ENCODE data around the gene CYP3A5. TPM values are rescaled to one million over a fixed set of nuclear protein-coding genes. Genes with fewer than 3 reads are reported as not detected.

The CYP3A5 gene
- total and polyA plus RNA-seq, 2 of the 13 experiments (the other 11 are each of a cell fraction or from before 2014, with no cell fraction given), result 5.7 to 9.3 TPM

DNA sequence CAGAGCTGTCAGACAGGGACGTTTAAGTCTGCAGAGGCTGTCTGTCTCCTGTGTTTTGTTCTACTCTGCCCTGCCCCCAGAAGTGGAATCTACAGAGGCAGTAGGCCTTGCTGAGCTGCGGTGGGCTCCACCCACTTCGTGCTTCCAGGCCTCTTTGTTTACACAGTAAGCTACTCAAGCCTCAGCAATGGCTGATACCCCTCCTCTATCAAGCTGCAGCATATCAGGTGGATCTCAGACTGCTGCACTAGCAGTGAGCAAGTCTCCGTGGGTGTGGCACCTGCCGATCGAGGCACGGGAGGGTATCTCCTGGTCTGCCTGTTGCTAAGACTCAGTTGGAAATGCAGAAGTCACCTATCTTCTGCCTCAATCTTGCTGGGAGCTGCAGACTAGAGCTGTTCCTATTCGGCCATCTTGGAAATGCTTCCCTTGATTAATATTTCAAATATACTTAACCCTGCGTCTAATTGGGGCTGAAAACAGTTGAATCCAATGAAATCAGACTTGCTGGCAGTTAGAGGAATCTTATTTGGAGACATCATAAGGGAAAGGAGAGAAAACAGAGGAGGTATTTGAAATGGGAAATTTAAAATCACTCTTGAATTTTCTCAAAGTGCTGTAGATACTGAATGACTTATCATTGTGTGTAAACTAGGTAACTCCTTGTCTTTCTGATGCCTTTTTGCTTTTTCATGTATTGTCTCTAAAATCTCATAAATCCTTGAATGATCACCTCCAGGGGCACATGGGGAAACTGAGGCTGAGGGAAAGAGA is 13.8 kb upstream of the CYP3A5 start (continued):
- no peak for TF ChIP-seq NR2F1 (CRISPR knock-in tag; IDR thresholded peaks at IDR 0.05)
- no peak for TF ChIP-seq LCORL (IDR thresholded peaks at IDR 0.05)
- TF ChIP-seq LCORL (CRISPR knock-in tag; IDR thresholded peaks at IDR 0.05), result peak; percentile 48; the same call in 1 of the 2 replicates
- no peak for TF ChIP-seq PLRG1 (conservative IDR thresholded peaks at IDR 0.05)
- TF ChIP-seq, protein P1, sequence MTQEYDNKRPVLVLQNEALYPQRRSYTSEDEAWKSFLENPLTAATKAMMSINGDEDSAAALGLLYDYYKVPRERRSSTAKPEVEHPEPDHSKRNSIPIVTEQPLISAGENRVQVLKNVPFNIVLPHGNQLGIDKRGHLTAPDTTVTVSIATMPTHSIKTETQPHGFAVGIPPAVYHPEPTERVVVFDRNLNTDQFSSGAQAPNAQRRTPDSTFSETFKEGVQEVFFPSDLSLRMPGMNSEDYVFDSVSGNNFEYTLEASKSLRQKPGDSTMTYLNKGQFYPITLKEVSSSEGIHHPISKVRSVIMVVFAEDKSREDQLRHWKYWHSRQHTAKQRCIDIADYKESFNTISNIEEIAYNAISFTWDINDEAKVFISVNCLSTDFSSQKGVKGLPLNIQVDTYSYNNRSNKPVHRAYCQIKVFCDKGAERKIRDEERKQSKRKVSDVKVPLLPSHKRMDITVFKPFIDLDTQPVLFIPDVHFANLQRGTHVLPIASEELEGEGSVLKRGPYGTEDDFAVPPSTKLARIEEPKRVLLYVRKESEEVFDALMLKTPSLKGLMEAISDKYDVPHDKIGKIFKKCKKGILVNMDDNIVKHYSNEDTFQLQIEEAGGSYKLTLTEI (CRISPR knock-in tag; conservative IDR thresholded peaks at IDR 0.05), result no peak
- TF ChIP-seq SMARCE1 (IDR thresholded peaks at IDR 0.05; ENCODE audit: borderline replicate concordance), result no peak
- no peak for TF ChIP-seq SMAD1 (CRISPR knock-in tag; IDR thresholded peaks at IDR 0.05; ENCODE audit: borderline replicate concordance, low read depth)
- peak; percentile 74 for TF ChIP-seq POLR2AphosphoS5 (IDR thresholded peaks at IDR 0.05; ENCODE audit: low read depth, low read length)
- TF ChIP-seq ZNF720 (CRISPR knock-in tag; IDR thresholded peaks at IDR 0.05), result no peak
- no peak for TF ChIP-seq IRX3 (CRISPR knock-in tag; IDR thresholded peaks at IDR 0.05; ENCODE audit: borderline replicate concordance, low read depth)
- TF ChIP-seq, protein P2, sequence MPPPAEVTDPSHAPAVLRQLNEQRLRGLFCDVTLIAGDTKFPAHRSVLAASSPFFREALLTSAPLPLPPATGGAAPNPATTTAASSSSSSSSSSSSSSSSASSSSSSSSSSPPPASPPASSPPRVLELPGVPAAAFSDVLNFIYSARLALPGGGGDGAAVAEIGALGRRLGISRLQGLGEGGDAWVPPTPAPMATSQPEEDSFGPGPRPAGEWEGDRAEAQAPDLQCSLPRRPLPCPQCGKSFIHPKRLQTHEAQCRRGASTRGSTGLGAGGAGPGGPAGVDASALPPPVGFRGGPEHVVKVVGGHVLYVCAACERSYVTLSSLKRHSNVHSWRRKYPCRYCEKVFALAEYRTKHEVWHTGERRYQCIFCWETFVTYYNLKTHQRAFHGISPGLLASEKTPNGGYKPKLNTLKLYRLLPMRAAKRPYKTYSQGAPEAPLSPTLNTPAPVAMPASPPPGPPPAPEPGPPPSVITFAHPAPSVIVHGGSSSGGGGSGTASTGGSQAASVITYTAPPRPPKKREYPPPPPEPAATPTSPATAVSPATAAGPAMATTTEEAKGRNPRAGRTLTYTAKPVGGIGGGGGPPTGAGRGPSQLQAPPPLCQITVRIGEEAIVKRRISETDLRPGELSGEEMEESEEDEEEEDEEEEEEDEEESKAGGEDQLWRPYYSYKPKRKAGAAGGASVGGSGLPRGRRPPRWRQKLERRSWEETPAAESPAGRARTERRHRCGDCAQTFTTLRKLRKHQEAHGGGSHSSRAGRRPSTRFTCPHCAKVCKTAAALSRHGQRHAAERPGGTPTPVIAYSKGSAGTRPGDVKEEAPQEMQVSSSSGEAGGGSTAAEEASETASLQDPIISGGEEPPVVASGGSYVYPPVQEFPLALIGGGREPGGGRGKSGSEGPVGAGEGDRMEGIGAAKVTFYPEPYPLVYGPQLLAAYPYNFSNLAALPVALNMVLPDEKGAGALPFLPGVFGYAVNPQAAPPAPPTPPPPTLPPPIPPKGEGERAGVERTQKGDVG (CRISPR knock-in tag; IDR thresholded peaks at IDR 0.05; ENCODE audit: borderline replicate concordance), result no peak
- peak; percentile 72; the same call in 1 of the 2 replicates for TF ChIP-seq MEF2D (CRISPR knock-in tag; IDR thresholded peaks at IDR 0.05)
- TF ChIP-seq FOXK2 (IDR thresholded peaks at IDR 0.05), result peak; percentile 7; the same call in 1 of the 2 replicates
- TF ChIP-seq PITX1 (CRISPR knock-in tag; IDR thresholded peaks at IDR 0.05), result peak; percentile 80
- 0 out of 2 replicates have a peak, but pooled peaks have one; percentile 88 for TF ChIP-seq AHR (CRISPR knock-in tag; IDR thresholded peaks at IDR 0.05)
- 0 out of 2 replicates have a peak, but pooled peaks have one; percentile 23 for TF ChIP-seq SIX4 (CRISPR knock-in tag; IDR thresholded peaks at IDR 0.05)
- TF ChIP-seq, protein P3, sequence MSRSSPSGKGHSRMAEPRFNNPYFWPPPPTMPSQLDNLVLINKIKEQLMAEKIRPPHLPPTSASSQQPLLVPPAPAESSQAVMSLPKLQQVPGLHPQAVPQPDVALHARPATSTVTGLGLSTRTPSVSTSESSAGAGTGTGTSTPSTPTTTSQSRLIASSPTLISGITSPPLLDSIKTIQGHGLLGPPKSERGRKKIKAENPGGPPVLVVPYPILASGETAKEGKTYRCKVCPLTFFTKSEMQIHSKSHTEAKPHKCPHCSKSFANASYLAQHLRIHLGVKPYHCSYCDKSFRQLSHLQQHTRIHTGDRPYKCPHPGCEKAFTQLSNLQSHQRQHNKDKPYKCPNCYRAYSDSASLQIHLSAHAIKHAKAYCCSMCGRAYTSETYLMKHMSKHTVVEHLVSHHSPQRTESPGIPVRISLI (CRISPR knock-in tag; IDR thresholded peaks at IDR 0.05; ENCODE audit: borderline replicate concordance), result 0 out of 2 replicates have a peak, but pooled peaks have one; percentile 22
- TF ChIP-seq RORA (CRISPR knock-in tag; IDR thresholded peaks at IDR 0.05), result no peak
- TF ChIP-seq JARID2 (CRISPR knock-in tag; IDR thresholded peaks at IDR 0.05; ENCODE audit: insufficient replicate concordance), result no peak
- no peak for TF ChIP-seq ZNF34 (CRISPR knock-in tag; IDR thresholded peaks at IDR 0.05; ENCODE audit: borderline replicate concordance)
- TF ChIP-seq MED13 (CRISPR knock-in tag; IDR thresholded peaks at IDR 0.05), result peak; percentile 45; the same call in 1 of the 2 replicates
- TF ChIP-seq TGIF2 (CRISPR knock-in tag; IDR thresholded peaks at IDR 0.05), result peak; percentile 74
- TF ChIP-seq EP300 (IDR thresholded peaks at IDR 0.05; ENCODE audit: low read depth in 2 of 2, low read length in 2 of 2), result peak in 1 of 2 experiments; percentile 57; a peak in 1 of 4 replicates
- TF ChIP-seq EP300 (CRISPR knock-in tag; IDR thresholded peaks at IDR 0.05; ENCODE audit: borderline replicate concordance), result peak; percentile 42; the same call in 1 of the 2 replicates
- peak; percentile 99 for TF ChIP-seq SALL1 (CRISPR knock-in tag; IDR thresholded peaks at IDR 0.05)

All from HepG2 (cell line).